ENCODE measurements around the gene COPS4. TPM values are rescaled to one million over a fixed set of nuclear protein-coding genes. Genes with fewer than 3 reads are reported as not detected.
"Not testable (repeated sequence)": the region's sequence is repeated elsewhere in the genome, so short reads cannot be mapped to it uniquely, and the experiment has no call there.

The COPS4 gene
- total RNA-seq, 1 experiment from 2014 or later: 36.6 TPM

DNA sequence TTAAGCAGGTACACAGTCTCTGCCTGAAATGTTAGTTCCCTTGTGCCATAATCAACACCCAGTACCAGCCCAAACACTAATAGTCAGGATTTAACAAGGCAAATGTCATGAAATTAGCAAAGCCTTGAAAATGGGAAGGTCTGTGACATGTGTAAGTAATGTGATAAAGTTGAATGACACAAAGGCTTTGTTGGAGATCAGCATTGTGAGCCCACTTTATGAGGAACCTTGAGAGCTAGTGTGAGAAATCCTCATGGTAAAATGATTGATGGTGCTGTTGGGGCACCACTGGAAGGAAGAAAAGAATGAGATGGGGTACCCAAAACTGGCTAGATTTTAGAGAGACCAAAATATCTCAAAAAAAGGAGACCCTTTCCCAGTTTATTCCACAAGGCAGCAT, 21.1 kb upstream of the COPS4 start:
- BruUV-seq (replicated peaks): no TSS peak
- DNase-seq (ENCODE audit: unreplicated experiment): no peak
- H3K9me3 Mint-ChIP-seq (ENCODE audit: unreplicated experiment): no peaks in the 10 kb centered on the region
- no peaks in the 10 kb centered on the region for H3K27me3 Mint-ChIP-seq (ENCODE audit: insufficient read depth, unreplicated experiment)
- POLR2A ChIA-PET: interaction anchor here (0.6 to 6.7 kb wide), 13 partner anchors 17 to 642 kb away, joined by 3 to 168 read pairs (median 9); partner anchors contain the start of genes COPS4, HNRNPD, SEC31A and THAP9
- peaks cover 30% of the 10 kb centered on the region for H3K4me1 Mint-ChIP-seq (ENCODE audit: insufficient read depth, unreplicated experiment)
- TF ChIP-seq, protein P1, sequence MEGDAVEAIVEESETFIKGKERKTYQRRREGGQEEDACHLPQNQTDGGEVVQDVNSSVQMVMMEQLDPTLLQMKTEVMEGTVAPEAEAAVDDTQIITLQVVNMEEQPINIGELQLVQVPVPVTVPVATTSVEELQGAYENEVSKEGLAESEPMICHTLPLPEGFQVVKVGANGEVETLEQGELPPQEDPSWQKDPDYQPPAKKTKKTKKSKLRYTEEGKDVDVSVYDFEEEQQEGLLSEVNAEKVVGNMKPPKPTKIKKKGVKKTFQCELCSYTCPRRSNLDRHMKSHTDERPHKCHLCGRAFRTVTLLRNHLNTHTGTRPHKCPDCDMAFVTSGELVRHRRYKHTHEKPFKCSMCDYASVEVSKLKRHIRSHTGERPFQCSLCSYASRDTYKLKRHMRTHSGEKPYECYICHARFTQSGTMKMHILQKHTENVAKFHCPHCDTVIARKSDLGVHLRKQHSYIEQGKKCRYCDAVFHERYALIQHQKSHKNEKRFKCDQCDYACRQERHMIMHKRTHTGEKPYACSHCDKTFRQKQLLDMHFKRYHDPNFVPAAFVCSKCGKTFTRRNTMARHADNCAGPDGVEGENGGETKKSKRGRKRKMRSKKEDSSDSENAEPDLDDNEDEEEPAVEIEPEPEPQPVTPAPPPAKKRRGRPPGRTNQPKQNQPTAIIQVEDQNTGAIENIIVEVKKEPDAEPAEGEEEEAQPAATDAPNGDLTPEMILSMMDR (IDR thresholded peaks at IDR 0.05; ENCODE audit: unreplicated experiment): no peak
- CTCF ChIA-PET: interaction anchor here (0.6 to 3.0 kb wide), 4 partner anchors 21 to 609 kb away, joined by 3 to 8 read pairs (median 6); partner anchors contain the start of gene COPS4
- H3K36me3 Mint-ChIP-seq (ENCODE audit: insufficient read depth, unreplicated experiment): no peaks in the 10 kb centered on the region
- H3K4me3 Mint-ChIP-seq (ENCODE audit: unreplicated experiment): peak overlapping the region; percentile 92
- H3K27ac Mint-ChIP-seq (ENCODE audit: low read depth, unreplicated experiment): peak overlapping the region; percentile 96
- intact Hi-C loops (cut with micrococcal nuclease): loop anchor here (1.0 to 10.0 kb wide), 2 partner anchors 21 to 549 kb away; partner anchors contain the start of gene COPS4

DNA sequence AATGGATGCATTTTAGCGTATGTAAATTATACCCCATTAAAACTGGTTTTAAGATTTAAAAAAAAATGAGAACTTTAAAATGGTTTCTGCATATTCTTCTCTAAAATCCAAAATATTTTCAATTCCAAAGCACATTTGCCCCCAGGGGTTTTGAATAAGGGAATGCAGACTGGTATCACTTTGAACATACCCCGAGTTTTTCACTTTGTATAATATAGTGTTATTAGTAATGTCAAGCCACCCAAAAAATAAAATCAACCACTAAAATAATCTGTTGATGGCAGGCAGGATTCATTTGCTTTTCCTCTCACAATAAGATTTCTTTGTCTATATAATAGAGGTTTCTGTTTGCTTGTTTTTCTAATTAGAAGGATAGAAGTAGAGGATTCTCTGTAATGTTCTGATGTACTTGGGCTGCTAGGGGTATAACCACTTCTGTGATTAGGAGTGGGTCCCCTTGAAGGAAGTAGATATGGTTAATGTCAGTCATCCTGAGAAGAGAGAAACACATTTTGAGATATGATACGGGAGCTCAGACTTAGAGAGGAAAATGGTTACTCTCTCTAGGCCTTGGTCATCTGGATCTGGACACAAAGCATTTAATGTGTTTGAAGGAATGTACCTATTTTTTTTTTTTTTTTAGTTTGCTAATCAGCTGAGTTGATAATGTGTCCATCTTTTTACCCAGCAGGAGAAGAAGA, 15.0 kb upstream of the COPS4 start:
- TF ChIP-seq, protein P1 (IDR thresholded peaks at IDR 0.05; ENCODE audit: unreplicated experiment): no peak
- CTCF ChIA-PET: no interaction called here
- H3K36me3 Mint-ChIP-seq (ENCODE audit: insufficient read depth, unreplicated experiment): no peaks in the 10 kb centered on the region
- no TSS peak for BruUV-seq (replicated peaks)
- POLR2A ChIA-PET: no interaction called here
- no peak overlapping the region for H3K4me3 Mint-ChIP-seq (ENCODE audit: unreplicated experiment)
- DNase-seq (ENCODE audit: unreplicated experiment): no peak
- H3K9me3 Mint-ChIP-seq (ENCODE audit: unreplicated experiment): peaks cover 4% of the 10 kb centered on the region
- intact Hi-C loops (cut with micrococcal nuclease): loop anchor here (10.0 kb wide), 1 partner anchor 555 kb away; no protein-coding TSS in a partner anchor
- no peak overlapping the region for H3K27ac Mint-ChIP-seq (ENCODE audit: low read depth, unreplicated experiment)
- H3K4me1 Mint-ChIP-seq (ENCODE audit: insufficient read depth, unreplicated experiment): no peaks in the 10 kb centered on the region
- H3K27me3 Mint-ChIP-seq (ENCODE audit: insufficient read depth, unreplicated experiment): no peaks in the 10 kb centered on the region

DNA sequence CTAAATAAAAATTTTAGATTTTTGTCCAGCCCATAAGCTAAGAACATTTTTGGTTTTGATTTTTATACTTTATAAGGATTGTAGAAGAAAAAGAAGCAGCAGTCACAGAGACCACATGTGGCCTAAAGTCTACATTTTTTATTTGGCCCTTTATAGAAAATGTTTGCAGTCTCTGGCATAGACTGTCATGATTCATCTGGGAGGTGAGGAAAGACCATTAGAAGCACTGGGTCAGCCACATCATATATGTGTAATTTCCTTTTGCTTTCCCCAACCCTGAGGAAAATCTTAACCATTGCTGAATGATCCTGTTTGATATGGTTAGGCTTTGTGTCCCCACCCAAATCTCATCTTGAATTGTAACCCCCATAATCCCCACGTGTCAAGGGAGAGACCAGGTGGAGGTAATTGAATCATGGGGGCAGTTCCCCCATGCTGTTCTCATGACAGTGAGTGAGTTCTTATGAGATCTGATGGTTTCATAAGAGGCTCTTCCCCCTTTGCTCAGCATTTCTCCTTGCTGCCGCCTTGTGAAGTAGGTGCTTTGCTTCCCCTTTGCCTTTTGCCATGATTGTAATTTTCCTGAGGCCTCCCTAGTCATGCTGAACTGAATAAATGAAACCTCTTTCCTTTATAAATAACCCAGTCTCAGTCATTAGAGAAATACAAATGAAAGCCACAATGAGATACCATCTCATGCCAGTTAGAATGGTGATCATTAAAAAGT, 12.1 kb upstream of the COPS4 start:
- H3K27me3 Mint-ChIP-seq (ENCODE audit: insufficient read depth, unreplicated experiment): no peaks in the 10 kb centered on the region
- H3K36me3 Mint-ChIP-seq (ENCODE audit: insufficient read depth, unreplicated experiment): peaks cover 5% of the 10 kb centered on the region
- H3K9me3 Mint-ChIP-seq (ENCODE audit: unreplicated experiment): peaks cover 18% of the 10 kb centered on the region
- ChIA-PET POLR2A (no interaction called here), CTCF (interaction anchor here (0.6 kb wide), 1 partner anchor 28 kb away, joined by 3 read pairs; no protein-coding TSS in a partner anchor)
- intact Hi-C loops (cut with micrococcal nuclease): no loop called here
- no peaks in the 10 kb centered on the region for H3K4me1 Mint-ChIP-seq (ENCODE audit: insufficient read depth, unreplicated experiment)
- no peak overlapping the region for H3K4me3 Mint-ChIP-seq (ENCODE audit: unreplicated experiment)
- TF ChIP-seq, protein P1 (IDR thresholded peaks at IDR 0.05; ENCODE audit: unreplicated experiment): no peak
- no peak overlapping the region for H3K27ac Mint-ChIP-seq (ENCODE audit: low read depth, unreplicated experiment)
- no TSS peak for BruUV-seq (replicated peaks)
- DNase-seq (ENCODE audit: unreplicated experiment): peak; percentile 9

DNA sequence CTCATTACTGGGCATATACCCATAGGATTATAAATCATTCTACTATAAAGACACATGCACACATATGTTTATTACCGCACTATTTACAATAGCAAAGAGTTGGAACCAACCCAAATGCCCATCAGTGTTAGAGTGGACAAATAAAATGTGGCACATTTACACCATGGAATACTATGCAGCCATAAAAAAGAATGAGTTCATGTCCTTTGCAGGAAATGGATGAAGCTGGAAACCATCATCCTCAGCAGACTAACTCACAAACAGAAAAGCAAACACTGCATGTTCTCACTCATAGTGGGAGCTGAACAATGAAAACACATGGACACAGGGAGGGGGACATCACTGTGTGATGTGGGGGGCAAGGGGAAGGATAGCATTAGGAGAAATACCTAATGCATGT, 11.4 kb upstream of the COPS4 start:
- H3K27me3 Mint-ChIP-seq (ENCODE audit: insufficient read depth, unreplicated experiment): not testable (repeated sequence)

More for the DNA sequence above, 11.4 kb upstream of the COPS4 start:
- CTCF ChIA-PET: interaction anchor here (0.9 kb wide), 1 partner anchor 10 kb away, joined by 3 read pairs; no protein-coding TSS in a partner anchor
- H3K36me3 Mint-ChIP-seq (ENCODE audit: insufficient read depth, unreplicated experiment); POLR2A ChIA-PET; BruUV-seq (replicated peaks); H3K27ac Mint-ChIP-seq (ENCODE audit: low read depth, unreplicated experiment); H3K4me1 Mint-ChIP-seq (ENCODE audit: insufficient read depth, unreplicated experiment); DNase-seq (ENCODE audit: unreplicated experiment); H3K4me3 Mint-ChIP-seq (ENCODE audit: unreplicated experiment); intact Hi-C loops (cut with micrococcal nuclease): not testable (repeated sequence)
- peaks cover 18% of the 10 kb centered on the region for H3K9me3 Mint-ChIP-seq (ENCODE audit: unreplicated experiment)
